DMS153 treated with DMSO at 0.1 percent for 48 hours (cell line): ENCODE measurements around the gene MYO1F.
"Not testable (repeated sequence)": the region's sequence is repeated elsewhere in the genome, so short reads cannot be mapped to it uniquely, and the experiment has no call there.

ENCODE experiments used
- DNase-seq: peaks from one replicate; lab custom pipeline; 2025; ENCODE audit not compliant: unreplicated experiment; lab: John Stamatoyannopoulos, UW

Gene MYO1F

DNA sequence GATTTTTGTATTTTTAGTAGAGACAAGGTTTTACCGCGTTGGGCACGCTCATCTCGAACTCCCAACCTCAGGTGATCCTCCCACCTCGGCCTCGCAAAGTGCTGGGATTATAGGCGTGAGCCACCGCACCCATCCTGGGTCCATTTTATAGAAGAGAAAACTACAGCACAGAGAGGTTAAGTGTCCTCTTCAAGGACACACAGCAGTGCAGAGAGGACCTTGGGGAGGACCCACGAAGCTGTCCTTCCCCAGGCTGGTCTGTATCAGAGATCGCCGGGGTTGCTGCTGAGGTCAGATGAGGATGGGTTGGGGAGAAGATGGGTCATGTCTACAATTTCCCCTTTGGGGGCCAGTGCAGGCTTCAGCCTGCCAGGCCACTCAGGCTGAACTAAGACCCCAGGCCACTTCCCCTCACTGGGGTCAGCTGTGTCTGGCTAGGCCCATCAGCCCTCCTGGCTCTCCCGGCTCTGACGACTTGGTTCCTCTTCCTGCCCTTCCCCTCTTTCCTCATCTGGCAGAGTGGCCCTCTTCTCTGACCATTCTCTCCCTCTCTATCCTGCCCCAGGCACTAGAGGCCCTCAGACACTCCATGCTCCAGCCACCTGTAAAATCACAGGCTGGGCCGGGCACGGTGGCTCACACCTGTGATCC lies 9.6 kb downstream of the MYO1F start:
- DNase-seq: no peak

DNA sequence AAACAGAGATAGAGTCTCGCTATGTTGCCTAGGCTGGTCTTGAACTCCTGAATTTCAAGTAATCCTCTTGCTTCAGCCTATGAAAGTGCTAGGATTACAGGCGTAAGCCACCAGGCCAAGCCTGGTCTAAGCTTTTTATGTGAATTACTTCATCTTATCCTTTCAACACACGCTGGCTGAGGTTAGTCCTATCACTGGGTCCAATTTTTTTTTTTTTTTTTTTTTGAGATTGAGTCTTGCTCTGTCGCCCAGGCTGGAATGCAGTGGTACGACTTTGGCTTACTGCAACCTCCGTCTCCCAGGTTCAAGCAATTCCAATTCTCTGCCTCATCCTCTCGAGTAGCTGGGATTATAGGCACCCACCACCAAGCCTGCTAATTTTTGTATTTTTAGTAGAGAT lies 10.4 kb downstream of the MYO1F start:
- no peak for DNase-seq

DNA sequence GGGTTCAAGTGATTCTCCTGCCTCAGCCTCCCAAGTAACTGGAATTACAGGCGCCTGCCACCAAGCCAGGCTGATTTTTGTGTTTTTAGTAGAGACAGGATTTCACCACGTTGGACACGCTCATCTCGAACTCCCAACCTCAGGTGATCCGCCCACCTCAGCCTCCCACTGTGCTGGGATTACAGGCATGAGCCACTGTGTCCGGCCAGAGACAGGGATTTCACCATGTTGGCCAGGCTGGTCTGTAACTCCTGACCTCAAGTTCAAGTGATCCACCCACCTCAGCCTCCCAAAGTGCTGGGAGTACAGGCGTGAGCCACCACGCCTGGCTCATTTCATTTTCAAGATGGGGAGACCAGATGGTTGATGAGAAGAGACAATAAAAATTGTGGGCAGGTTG lies 12.4 kb downstream of the MYO1F start:
- not testable (repeated sequence) for DNase-seq

DNA sequence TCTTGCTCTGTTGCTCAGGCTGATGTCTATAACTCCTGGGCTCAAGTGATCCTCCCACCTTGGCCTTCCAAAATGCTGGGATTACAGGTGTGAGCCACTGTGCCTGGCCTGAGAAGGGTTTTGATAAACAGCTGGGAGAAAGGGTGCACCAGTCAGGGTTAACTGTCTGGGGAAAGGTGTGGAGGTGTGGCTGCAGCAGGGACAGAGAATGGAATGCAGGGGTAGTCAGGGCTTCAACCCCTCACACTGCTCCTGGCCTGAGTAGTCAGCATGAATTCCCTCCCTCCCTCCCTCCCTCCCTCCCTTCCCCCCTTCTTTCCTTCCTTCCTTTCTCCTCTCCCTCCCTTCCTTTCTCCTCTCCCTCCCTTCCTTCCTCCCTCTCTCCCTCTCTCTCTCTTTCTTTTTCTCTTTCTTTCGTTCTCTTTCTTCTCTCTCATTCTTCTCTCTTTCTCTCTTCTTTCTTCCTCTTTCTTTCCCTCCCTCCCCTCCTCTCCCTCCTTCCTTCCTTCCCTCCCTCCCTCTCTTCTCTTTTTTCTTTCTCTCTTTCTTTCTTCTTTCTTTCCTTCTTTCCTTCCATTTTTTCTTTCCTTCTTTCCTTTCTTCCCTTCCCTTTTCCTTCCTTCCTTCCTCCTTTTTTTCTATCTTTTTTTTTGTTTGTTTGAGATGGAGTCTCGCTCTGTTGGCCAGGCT lies 16.0 kb downstream of the MYO1F start:
- DNase-seq: no peak

DNA sequence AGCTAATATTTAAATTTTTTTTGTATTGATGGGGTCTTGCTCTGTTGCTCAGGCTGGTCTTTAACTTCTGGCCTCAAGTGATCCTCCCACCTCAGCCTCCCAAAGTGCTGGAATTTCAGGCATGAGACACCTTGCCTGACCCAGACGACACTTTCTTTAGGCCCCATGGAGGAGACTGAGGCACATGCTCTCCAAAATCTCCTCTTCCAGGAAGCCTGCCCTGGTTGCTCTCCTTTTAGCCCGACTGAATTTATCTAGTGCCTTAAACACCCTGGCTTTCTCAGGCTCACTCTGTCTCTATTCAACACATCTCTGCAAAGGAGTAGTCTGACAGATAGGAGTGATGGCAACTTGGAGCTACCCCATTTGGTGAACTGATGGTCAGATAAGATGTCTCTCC lies 18.9 kb downstream of the MYO1F start:
- DNase-seq: no peak

DNA sequence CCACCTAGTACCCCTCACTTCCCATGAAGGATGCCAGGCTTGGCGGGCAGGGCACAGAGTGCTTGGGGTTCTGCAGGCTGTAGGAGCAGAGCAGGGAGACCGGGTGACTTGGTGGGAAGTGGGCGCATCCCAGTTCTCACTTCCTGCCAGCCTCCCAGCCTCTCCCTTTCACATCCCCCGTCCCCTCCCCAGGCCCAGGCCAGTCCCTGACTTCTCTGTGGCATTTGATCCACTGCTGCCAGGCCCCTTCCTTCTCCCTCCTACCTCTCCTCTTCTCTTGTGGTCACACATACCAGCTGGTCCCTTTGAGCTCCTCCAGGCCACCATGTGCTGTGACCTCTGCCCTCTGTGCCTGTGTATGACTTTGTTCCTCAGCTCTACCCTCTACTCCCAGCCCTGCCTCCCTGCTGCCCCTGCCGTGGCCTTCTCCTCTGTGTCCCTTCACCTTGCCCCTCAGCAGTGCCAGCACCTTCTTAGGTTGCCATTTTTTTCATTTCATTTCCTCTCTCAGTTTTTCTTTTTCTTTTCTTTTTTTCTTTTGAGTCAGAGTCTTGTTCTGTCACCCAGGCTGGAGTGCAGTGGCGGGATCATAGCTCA lies 19.5 kb downstream of the MYO1F start:
- DNase-seq: no peak

DNA sequence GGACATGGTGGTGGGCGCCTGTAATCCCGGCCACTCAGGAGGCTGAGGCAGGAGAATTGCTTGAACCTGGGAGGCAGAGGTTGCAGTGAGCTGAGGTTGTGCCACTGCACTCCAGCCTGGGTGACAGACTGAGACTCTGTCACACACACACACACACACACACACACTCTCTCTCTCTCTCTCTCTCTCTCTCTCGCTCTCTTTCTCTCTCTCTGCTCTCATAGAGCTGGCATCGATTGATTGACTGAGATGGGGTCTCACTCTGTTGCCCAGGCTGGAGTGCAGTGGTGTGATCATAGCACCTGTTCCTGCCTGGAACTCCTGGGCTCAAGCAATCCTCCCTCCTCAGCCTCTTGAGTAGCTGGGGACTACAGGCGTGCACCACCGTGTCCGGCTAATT lies 23.5 kb downstream of the MYO1F start:
- not testable (repeated sequence) for DNase-seq

DNA sequence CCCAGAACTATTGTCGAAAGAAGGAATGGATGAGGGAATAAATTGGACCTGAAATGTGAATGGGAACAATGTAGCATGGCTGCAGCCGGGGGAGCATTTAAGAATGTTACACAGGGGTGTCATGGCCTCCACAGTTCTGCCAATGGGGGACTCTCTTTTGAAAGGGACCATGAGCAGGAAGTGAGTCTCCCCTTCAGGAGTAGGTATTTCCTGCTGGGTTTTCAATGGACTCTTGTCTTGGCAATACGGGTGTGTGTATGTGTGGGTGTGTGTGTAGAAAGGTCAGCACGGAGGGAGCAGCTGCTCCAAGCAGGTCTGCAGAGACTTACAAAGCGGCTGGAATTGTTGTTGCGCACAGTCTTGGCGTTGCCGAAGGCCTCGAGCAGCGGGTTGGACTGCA lies 24.4 kb downstream of the MYO1F start:
- DNase-seq: no peak

DNA sequence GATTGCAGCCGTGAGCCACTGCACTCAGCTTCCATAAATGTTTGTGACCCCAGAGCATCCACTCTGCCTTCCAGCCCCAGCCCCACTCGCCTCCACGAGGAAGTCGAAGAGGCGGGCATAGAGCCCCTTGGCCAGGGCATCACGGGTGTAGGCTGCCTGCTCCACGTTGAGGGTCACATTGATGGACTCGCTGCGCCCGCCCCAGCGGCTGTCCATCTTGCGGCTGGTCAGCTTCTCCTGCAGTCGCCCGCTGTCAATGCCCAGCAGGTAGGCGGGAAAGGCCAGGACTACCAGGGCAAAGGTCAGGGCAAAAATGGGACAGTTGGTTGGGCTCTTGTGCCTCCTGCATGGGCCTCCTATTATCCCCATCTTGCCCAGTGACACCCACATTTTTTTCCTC lies 27.2 kb downstream of the MYO1F start:
- DNase-seq: no peak

DNA sequence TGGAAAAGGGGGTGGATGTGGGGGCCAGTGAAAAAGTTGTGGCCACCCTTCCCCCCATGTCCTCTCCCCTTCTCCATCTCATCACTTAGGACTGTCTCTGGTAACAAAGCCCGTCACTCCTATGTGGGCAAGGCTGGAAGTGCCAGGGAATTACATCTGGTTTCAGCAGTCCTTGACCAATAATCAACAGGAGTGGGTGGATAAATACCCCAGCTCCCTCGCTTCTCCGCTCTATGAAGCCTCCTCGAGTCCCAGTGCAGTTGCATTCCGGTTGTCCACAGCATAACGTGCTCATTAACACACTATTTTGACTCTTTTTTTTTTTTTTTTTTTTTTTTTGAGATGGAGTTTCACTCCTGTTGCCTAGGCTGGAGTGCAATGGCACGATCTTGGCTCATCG lies 31.5 kb downstream of the MYO1F start:
- no peak for DNase-seq

DNA sequence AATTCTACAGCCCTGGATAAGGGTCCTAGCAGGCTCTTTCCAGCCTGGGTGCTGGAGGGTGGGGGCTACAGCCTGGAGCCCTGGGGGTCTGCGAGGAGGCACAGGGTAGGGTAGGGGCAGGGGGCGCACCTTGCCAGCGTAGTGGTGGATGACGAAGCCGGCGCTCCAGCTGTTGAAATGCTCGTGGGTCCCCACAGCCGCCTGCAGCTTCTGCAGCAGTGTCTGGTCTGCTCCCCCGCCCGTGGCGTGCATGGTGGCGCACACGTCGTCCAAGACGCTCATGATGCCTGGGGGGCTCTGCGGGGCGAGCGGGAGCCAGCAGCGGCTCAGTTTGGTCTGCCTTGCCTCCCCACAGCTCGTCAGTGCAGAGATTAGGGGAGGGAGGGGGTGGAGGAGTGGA lies 33.1 kb downstream of the MYO1F start:
- no peak for DNase-seq

DNA sequence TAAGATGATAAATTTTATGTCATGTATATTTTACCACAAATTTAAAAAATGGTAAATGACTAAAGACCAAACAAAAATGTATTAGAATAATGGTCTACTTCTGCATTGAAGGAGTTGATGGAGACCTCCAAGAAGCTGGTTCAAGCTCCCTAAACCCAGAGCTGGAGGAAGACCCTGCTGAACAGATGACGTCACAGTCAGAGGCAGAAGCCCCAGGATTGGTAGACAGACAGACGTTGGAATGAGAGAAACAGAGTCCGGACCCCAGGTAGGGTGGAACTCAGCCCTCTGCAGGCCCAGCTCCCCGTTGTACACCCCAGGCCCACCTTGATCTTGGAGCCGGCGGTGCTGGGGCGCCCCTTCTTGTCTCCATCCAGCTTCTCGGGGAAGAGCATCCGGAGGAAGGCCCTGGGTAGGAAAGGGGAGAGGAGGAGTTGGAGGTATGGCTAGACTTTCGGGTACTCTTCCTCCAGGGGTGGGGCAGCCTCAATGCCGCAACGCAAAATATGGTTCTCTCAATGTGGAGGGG lies 37.6 kb downstream of the MYO1F start:
- DNase-seq: no peak

DNA sequence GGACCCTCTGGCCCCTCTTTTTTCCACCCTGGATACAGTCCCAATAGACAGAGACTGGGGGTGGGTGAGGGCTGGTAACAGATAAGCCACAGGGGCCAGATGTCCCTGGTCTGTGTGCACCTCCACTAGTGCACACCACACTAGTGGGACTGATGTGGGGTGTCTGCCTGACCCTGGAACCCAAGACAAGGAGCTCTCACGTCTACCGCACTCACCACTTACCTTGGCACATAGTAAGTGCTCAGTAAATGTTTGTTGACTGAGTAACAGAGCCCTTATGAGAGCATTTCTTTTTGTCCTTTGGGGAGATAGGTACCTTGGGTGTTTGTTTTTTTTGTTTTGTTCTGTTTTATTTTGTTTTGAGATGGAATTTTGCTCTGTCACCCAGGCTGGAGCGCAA lies 40.1 kb downstream of the MYO1F start:
- DNase-seq: no peak

DNA sequence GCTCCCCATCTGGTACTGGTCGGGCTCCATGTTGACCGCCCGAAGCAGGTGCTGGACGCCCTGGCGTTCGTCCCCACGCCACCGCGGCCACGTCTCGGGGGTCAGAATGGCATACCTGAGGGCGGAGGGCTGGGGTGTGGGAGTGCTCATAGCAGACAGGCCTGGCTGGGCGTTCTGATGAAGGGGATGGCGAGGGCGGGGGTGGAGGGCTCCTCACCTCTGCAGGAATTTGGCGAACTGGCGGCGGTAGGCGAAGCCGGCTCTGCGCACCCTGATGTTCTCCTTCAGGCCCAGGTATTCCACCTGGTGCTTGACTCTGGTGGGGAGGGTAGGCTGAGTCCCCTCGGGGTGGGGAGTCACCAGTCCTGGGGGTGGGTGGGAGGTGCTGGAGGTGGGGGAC lies 41.0 kb downstream of the MYO1F start:
- no peak for DNase-seq

DNA sequence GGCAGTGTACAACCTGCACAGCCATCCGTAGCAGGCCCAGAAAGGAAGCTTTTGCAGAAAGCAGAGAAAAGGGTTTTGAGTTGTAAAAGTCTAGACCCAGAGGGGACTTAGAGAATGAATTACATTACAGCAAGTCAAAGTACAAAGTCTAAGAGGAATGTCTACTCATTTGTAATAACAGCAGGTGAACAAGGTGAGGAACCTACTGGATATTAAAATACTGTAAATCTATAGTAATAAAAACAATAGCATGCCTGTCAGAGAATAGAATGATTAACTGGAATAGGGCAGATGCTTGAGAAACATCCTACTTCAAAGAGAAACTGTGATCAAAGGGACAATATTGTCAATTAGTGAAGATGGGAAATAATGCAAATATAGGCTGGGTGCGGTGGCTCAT lies 45.0 kb downstream of the MYO1F start:
- DNase-seq: no peak

DNA sequence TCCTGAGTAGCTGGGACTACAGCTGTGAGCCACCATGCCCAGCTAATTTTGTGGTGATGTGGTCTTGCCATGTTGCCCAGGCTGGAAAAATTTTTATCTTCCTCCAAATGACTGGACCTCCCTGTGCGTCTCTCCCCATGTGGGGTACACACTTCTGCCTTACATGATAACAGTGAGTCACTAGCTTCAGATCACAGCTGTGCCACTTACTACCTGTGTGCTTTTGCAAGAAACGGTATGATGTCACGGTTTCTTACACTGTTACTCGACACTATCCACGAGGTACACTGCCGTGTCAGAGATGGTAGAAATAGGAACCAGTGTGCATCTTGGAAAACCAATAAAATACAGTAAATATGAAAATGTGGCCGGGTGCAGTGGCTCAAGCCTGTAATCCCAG lies 45.8 kb downstream of the MYO1F start:
- no peak for DNase-seq

DNA sequence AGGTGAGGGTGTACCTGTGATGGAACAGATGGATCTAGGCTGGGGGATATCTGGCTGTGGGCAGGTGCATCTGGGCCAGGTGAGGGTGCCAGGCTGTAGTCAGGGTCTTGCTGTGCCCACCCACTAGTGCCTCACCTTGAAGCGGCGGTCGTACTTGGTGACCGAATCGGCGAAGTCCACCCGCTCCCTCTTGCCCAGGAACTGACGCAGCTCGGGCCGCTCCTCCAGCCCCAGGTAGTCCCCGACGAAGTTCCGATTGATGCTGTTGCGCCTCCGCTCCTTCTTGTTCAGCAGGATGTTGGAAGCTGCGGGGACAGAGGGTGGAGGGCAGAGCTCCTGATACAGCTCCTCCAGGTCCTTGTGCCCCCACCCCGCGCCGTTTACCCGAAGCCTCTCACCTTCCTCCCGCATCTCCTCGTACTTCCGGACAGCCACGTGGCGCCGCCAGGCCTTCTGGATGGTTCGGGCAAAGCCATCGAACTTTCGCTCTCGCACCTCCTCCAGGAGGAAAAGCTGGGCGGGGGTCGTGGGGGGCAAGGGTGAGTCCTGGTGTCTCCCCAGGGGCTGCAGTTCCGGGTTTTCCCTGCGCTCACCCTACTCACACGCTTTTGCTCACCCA lies 47.1 kb downstream of the MYO1F start:
- DNase-seq: no peak

DNA sequence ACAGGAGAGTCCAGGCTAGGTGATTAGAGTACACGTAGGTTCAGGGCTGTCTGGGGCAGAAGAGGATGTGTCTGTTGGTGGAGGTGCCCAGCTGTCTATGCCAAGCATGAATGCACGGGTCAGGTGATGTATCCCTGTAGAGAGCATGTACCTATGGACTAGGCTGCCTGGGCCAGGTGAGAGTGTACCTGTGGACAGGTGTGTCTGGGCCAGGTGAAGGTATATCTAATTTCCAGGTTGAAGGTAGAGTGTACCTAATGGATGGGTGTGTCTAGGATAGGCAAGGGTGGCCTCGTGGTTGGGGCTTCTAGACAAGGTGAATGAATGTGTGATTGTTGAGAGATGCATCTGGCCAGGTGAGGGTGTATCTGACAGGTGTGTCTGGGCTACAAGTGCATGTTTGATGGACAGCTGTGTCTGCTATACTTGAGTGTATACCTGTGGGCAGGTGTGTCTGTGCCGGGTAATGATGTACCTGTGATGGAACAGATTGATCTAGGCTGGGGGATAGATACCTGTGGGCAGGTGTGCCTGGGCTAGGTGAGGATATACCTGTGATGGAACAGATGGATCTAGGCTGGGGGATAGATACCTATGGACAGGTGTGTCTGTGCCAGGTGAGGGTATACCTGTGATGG lies 47.8 kb downstream of the MYO1F start:
- DNase-seq: no peak

DNA sequence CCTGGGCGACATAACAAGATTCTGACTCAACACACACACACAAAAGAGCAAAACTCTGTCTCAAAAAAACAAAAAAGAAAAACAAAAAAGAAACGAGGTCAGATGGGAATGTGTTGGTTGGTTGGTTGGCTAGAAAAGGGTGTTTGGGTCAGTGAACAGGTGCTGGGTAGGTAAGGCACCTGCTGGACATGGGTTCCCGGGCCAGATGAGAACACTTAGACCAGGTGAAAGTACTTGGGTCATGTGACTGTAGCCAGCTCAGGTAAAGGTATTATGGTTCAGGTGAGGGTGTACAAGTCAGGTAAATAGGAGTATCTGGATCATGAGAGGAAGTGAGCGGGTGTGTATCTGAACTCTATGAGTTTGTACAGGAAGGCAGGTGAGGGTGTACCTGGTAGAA lies 48.7 kb downstream of the MYO1F start:
- DNase-seq: no peak

DNA sequence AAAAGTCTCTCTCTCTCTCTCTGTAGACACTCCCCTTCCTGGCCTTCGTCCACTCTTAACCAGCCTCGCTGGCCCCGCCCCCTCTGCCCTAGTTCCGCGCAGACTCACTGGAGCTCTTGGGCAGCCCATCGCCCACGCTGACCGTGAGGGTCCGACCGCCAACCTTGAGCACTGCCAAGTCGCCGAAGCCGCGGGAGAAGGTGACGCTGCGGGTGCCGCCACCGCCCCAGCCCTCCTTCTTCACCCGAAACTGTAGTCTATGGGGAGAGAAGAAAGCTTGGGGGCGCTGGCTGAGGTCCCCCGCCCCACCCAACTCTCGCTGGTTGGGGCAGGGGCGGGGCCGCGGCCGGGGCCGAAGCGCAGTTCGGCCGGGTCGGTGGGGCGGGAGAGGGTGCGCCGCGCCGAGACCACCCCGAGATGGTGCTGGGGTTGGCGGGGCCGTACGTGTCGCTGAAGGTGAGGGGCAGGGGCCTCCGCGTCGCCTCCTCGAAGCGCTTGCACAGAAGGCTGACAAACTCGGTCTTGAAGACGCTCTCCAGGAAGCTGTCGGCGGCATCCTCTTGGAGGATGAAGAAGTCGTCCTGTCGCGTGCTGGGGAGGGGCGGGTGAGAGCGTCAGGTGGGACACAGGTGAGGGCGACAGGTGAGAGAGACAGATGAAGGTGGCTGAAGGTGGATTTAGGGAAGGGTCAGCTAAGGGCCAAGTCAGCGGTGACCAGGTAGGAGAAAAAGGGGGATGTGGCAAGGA lies 50.7 kb downstream of the MYO1F start:
- DNase-seq: no peak

DNA sequence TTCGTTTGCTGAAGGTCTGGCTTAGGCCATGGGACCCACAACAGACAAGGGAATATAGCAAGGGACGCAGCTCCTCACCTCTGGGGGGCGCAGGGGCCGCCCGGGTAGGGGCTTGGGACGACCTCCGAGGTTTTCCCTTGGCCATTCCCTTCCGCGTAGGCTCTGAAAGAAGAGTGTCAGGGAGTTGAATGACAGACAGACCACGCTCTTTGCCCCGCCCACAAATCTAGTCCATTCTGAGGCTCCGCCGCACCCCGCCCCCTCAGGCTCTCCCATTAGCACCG lies 51.9 kb downstream of the MYO1F start:
- no peak for DNase-seq
